GM20431 (cell line): ENCODE measurements around the gene KLHL5.

ENCODE experiments used
- in situ Hi-C: fragments of 300-500 bp; cut with MseI, MboI; formaldehyde crosslinking; loops from one replicate; pipeline ENCODE4 v1.15.0; 2020; ENCODE audit warnings: low sequenced_read_pairs; ENCODE audit not compliant: unreplicated experiment

KLHL5 gene

GRCh38 chr4:39096847-39097246 lies 34.8 kb downstream of the KLHL5 start:
- in situ Hi-C loops: no loop called here

DNA sequence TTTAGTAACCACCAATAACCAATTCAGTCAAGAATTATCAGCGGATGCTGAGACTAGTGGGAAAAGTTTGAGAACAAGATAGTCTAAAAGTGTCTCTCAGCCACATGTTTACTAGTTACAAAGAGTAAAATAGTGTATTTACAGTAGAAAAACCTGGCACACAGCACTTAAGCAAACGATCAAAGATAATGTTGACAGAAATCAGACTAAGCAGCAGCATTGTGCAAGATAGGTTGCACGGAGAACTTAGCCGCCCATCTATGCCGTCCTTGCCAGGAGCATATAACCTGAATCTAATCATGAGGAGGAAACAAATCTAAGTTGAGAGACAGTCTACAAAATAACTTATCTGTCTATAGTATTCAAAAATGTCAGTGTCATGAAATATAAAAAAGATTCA lies 35.3 kb downstream of the KLHL5 start:
- in situ Hi-C loops: no loop called here

DNA sequence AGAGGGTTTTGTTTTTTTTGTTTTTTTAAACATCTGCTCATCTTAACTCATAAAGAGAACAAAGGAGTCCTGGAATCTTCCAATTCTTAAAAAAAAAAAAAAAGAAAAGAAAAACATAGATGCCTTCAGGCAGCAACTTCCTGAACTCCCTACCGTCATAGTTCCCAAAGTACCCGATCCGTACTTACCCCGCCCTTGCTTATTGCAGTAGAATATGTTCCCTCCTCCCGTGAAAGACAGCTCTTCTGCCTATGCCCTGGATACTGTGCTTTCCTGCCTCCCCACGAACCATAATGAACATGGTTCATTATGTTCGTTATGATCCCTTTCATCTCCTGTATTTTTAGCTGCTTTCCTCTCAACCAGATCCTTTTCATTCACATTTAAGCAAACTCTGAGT lies 40.3 kb downstream of the KLHL5 start:
- in situ Hi-C loops: no loop called here

- in situ Hi-C loops: no loop called here
Measured at GRCh38 chr4:39103291-39103690, 41.3 kb downstream of the KLHL5 start.

GRCh38 chr4:39104255-39104654 lies 42.2 kb downstream of the KLHL5 start:
- in situ Hi-C loops: no loop called here

DNA sequence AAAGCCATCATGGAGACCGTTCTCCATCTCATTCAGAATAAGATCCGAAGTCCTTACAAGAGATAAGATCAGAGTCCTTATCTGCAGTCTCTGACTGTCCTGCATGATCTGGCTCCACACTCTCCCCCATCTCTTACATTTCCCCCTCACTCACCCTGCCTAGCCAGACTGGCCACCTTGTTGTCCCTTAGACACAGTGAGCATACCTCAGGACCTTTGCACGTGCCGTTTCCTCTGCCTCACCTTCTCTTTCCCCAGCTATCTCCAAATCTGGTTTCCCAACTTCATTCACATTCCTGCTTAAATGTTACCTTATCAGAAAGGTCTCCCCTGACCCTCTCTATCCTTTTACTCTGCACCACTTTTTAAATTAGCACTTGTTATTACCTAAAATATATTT lies 44.0 kb downstream of the KLHL5 start:
- in situ Hi-C loops: no loop called here

DNA sequence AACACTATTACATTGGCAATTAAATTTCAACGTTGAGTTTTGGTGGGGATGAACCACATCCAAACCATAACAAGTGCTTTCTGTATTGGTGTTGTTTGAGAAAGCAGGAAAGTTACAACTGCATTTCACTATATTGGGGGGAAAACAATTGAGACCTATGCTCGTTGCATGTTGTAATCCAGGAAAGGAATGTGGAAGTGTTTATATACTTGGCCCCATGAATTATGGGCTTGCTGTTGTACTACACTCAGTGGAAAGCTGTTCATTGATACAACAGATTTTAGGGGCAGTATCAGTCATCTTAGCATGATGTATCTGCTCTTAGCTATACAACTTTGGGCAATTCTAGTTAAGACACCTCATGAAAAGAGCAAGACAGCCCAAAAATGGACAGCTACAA lies 52.4 kb downstream of the KLHL5 start:
- in situ Hi-C loops: no loop called here

DNA sequence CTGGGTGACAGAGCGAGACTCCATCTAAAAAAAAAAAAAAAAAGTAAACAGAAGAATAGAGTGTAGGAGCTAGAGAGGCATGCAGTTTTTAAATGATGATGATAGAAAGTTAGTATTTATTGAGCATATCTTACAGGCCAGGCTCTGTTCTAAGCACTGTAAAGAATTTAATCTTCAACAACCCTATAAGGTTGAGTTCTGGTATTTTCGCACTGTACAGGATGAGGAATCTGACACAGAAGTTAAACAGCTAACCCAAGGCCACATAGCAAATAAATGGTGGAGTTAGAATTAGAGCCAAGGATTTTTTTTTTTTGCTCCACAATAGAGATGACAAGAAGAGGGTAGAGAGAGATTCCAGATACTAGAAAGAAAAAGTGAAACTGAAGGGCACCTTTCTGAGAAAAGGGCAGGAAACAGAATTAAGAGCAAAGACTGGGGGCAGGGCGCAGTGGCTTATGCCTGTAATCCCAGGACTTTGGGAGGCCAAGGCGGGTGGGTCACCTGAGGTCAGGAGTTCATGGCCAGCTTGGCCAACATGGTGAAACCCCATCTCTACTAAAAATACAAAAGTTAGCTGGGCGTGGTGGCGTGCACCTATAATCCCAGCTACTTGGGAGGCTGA lies 56.1 kb downstream of the KLHL5 start:
- in situ Hi-C loops: no loop called here

- in situ Hi-C loops: no loop called here
Measured at GRCh38 chr4:39120418-39120817, 58.4 kb downstream of the KLHL5 start.

DNA sequence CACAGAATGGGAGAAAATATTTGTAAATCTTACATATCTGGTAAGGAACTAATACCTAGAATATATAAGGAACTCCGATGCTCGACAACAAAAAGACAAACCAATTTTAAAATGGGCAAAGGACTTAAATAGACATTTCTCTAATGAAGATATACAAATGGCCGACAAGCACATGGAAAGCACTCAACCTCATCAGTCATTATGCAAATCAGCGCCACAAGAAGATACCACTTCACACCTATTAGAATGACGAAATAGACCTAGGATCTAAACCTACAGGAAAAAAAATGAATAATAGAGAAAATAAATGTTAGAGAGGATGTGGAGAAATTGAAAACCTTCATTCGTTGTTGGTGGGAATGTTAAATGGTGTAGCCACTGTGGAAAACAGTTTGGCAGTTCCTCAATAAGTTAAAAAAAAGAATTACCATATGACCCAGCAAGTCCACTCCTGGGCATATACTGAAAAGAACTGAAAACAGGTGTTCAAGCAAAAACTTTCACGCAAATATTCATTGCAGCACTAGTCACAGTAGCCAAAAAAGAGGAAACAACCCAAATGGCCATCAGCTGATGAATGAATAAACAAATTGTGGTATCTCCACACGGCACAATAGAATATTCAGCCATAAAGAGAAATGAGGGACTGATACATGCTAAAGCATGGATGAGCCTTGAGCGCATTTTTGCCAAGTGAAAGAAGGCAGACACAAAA lies 63.0 kb downstream of the KLHL5 start:
- in situ Hi-C loops: loop anchor here (25.0 kb wide), 1 partner anchor 363 kb away; no protein-coding TSS in a partner anchor

DNA sequence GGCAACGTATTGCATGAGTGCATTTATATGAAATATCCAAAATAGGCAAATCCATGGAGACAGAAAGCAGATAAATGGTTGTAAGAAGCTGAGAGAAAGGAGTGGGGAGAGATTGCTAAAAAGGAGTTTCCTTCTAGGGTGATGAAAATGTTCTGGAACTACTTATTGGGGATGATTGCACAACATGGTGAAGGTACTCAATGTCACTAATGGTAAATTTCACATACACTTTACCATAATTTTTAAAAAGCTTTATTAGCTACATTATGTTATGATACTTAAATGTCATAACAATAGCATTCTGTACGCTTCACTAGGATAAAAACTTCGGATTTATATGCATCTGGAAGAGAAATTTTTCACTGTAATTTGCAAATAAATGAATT lies 63.6 kb downstream of the KLHL5 start:
- in situ Hi-C loops: loop anchor here (25.0 kb wide), 1 partner anchor 363 kb away; no protein-coding TSS in a partner anchor

- in situ Hi-C loops: loop anchor here (25.0 kb wide), 1 partner anchor 364 kb away; no protein-coding TSS in a partner anchor
Measured at GRCh38 chr4:39126256-39127095, 64.4 kb downstream of the KLHL5 start.

- in situ Hi-C loops: loop anchor here (10.0 to 25.0 kb wide), 2 partner anchors 229 to 371 kb away; no protein-coding TSS in a partner anchor
Measured at GRCh38 chr4:39133623-39134022, 71.6 kb downstream of the KLHL5 start.

- in situ Hi-C loops: loop anchor here (10.0 to 25.0 kb wide), 2 partner anchors 230 to 372 kb away; no protein-coding TSS in a partner anchor
Measured at GRCh38 chr4:39134683-39135306, 72.8 kb downstream of the KLHL5 start.

- in situ Hi-C loops: loop anchor here (10.0 to 25.0 kb wide), 2 partner anchors 233 to 376 kb away; no protein-coding TSS in a partner anchor
Measured at GRCh38 chr4:39138227-39138626, 76.2 kb downstream of the KLHL5 start.

DNA sequence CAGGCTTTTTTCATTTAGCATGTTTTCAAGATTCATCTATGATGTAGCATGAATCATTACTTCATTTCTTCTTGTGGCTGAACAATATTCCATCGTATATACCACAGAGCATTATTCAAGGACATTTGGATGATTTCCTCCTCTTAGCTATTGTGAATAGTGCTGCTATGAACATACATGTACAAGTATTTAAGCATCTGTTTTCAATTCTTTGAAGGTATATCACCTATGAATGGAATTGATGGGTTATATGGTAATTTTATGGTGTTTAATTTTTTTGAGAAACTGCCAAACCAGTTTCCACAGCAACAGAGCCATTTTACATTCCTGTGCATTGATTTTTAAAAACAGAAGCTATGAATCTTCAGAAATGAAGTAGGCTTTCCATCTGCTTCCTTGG lies 84.2 kb downstream of the KLHL5 start:
- in situ Hi-C loops: loop anchor here (25.0 kb wide), 1 partner anchor 384 kb away; no protein-coding TSS in a partner anchor

DNA sequence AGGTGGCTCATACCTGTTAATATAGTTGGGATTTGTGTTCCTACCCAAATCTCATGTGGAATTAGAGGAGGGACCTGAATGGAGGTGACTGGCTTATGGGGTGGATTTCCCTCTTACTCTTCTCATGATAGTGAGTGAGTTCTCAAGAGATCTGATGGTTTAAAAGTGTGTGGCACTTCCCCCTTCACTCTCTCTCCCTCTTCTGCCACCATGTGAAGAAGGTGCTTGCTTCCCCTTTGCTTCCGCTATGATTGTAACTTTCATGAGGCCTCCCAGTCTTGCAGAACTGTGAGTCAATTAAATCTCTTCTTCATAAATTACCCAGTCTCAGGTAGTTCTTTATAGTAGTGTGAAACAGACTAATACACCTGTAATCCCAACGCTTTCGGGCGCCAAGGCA lies 92.0 kb downstream of the KLHL5 start:
- in situ Hi-C loops: no loop called here

GRCh38 chr4:39157520-39157919 lies 95.5 kb downstream of the KLHL5 start:
- in situ Hi-C loops: no loop called here

DNA sequence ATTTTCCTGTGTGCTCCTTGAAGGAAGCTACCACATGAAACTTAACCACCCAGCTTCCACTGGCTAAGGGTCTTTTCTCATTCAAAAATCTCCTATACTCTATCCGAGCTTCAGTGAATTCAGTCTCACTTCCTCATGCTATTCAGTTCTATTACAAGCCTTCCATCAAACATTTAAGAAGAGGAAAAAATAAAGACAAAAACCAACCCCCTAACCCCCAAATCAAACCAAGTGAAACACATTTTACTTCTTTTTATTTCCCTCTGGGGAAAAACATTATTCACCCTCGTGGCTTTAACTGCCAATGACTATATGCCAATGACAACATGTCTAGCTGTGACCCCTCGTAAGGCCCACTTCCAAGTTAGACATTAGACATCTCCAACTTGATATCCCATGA lies 104.1 kb downstream of the KLHL5 start:
- in situ Hi-C loops: no loop called here

DNA sequence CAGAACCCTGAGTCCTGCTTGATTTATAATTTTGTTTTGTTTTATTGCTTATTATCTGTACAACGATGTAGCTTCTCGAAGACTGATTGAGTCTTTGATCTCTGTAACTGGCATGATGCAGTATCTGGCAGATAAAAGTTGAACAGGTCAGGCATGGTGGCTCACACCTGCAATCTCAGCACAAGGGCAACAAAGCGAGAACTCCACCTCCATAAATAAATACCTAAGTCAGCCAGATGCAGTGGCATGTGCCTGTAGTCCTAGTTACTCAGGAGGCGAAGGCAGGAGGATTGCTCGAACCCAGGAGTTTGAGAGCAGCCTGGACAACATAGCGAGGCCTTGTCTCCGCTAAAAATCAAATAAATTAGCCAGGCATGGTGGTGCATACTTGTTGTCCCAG lies 104.6 kb downstream of the KLHL5 start:
- in situ Hi-C loops: no loop called here
